Neural progenitor cell (in vitro differentiated cells): Measurements from ENCODE around the gene NDUFA13. TPM values are rescaled to one million over a fixed set of nuclear protein-coding genes. Genes with fewer than 3 reads are reported as not detected.

Experiments used
- DNase-seq: peaks from one replicate; pipeline ENCODE4 v3.0.0-alpha.2; 2016; ENCODE audit warnings: low spot score
- H2AFZ ChIP-seq: fragments of 200-600 bp; sonication (generic); replicated peaks from 2 replicates; pipeline ENCODE4 v1.6.1; 2016; ENCODE audit warnings: antibody characterized with exemption
- H3F3A ChIP-seq: fragments of 200-600 bp; sonication (generic); 2 replicates; pipeline ENCODE4 v1.6.1; 2016; ENCODE audit warnings: antibody characterized with exemption, low read depth
- H3K27ac ChIP-seq: fragments of 200-600 bp; sonication (generic); 2 replicates; pipeline ENCODE4 v1.5.1; 2016; ENCODE audit warnings: mild to moderate bottlenecking
- H3K27me3 ChIP-seq: fragments of 200-600 bp; sonication (generic); 2 replicates; pipeline ENCODE4 v1.6.1; 2016; ENCODE audit warnings: mild to moderate bottlenecking, moderate library complexity
- H3K36me3 ChIP-seq: fragments of 200-600 bp; sonication (generic); 2 replicates; pipeline ENCODE4 v1.5.1; 2016
- H3K4me1 ChIP-seq: fragments of 200-600 bp; sonication (generic); 2 replicates; pipeline ENCODE4 v1.6.1; 2016; ENCODE audit warnings: mixed run types
- H3K4me2 ChIP-seq: fragments of 200-600 bp; sonication (generic); 2 replicates; pipeline ENCODE4 v1.6.1; 2016
- H3K4me3 ChIP-seq: fragments of 200-600 bp; sonication (generic); 2 replicates; pipeline ENCODE4 v1.5.1; 2016
- H3K79me2 ChIP-seq: fragments of 200-600 bp; sonication (generic); 2 replicates; pipeline ENCODE4 v1.6.1; 2016; ENCODE audit warnings: low read depth
- H3K9ac ChIP-seq: fragments of 200-600 bp; sonication (generic); 2 replicates; pipeline ENCODE4 v1.6.1; 2016
- H3K9me3 ChIP-seq: fragments of 200-600 bp; sonication (generic); 2 replicates; pipeline ENCODE4 v1.5.1; 2016; ENCODE audit warnings: low read depth
- H4K20me1 ChIP-seq: fragments of 200-600 bp; sonication (generic); 2 replicates; pipeline ENCODE4 v1.6.1; 2016; ENCODE audit warnings: low read depth
- H3K27ac Mint-ChIP-seq: 3 replicates; pipeline ENCODE4 v1.8.0; 2021; ENCODE audit warnings: mixed read lengths
- H3K27me3 Mint-ChIP-seq: 2 replicates; pipeline ENCODE4 v1.8.0; 2022; ENCODE audit warnings: low read depth, mild to moderate bottlenecking, inconsistent platforms, moderate library complexity, mixed read lengths; ENCODE audit not compliant: insufficient read depth
- H3K36me3 Mint-ChIP-seq: 3 replicates; pipeline ENCODE4 v1.8.0; 2021; ENCODE audit warnings: mixed read lengths
- H3K4me1 Mint-ChIP-seq: 3 replicates; pipeline ENCODE4 v1.8.0; 2021; ENCODE audit warnings: mixed read lengths
- H3K4me3 Mint-ChIP-seq: 3 replicates; pipeline ENCODE4 v1.8.0; 2021; ENCODE audit warnings: mild to moderate bottlenecking, moderate library complexity, mixed read lengths
- H3K9me3 Mint-ChIP-seq: 3 replicates; pipeline ENCODE4 v1.8.0; 2020; ENCODE audit warnings: mixed read lengths
- CTCF ChIP-seq: fragments of 200-600 bp; sonication (generic); IDR thresholded peaks from 2 replicates; pipeline ENCODE4 v1.5.1; 2017; ENCODE audit warnings: antibody characterized with exemption, mild to moderate bottlenecking
- EZH2 ChIP-seq: fragments of 200-600 bp; sonication (generic); IDR thresholded peaks from 2 replicates; pipeline ENCODE4 v1.6.1; 2017; ENCODE audit warnings: antibody characterized with exemption, mild to moderate bottlenecking, moderate library complexity
- EZH2phosphoT487 ChIP-seq: fragments of 200-600 bp; sonication (generic); IDR thresholded peaks from 2 replicates; pipeline ENCODE4 v1.6.1; 2017; ENCODE audit warnings: antibody characterized with exemption
- total RNA-seq: library from RNA; depleted of rRNA; stranded (reverse); fragments of >200 nt; gene quantifications from 2 replicates; pipeline ENCODE4 v1.2.3, GENCODE V29; 2015; ENCODE audit warnings: low replicate concordance

Gene NDUFA13
- total RNA-seq, 1 donor from 2014 or later, result 78.6 TPM

GRCh38 chr19:19566306-19566705 lies 50.3 kb downstream of the NDUFA13 start:
- H3K9ac ChIP-seq, result no peak overlapping the region
- no peaks in the 10 kb centered on the region for H3K79me2 ChIP-seq
- H3K9me3 ChIP-seq, result no peaks in the 10 kb centered on the region
- no peaks in the 10 kb centered on the region for H4K20me1 ChIP-seq
- DNase-seq, result no peak
- H3K36me3 ChIP-seq, result no peaks in the 10 kb centered on the region
- H3K4me1 Mint-ChIP-seq, result no peaks in the 10 kb centered on the region
- no peak overlapping the region for H2AFZ ChIP-seq
- H3K4me1 ChIP-seq, result no peaks in the 10 kb centered on the region
- H3K36me3 Mint-ChIP-seq, result peaks cover 29% of the 10 kb centered on the region
- TF ChIP-seq EZH2 (no peak), CTCF (no peak), EZH2phosphoT487 (no peak)
- H3K4me3 ChIP-seq, result no peak overlapping the region
- H3K4me3 Mint-ChIP-seq, result no peak overlapping the region
- H3K4me2 ChIP-seq, result no peak overlapping the region
- H3K27me3 Mint-ChIP-seq, result peaks cover 7% of the 10 kb centered on the region
- no peak overlapping the region for H3K27ac ChIP-seq
- no peak overlapping the region for H3K27ac Mint-ChIP-seq
- H3K27me3 ChIP-seq, result no peaks in the 10 kb centered on the region
- H3K9me3 Mint-ChIP-seq, result no peaks in the 10 kb centered on the region
- no peaks in the 10 kb centered on the region for H3F3A ChIP-seq

GRCh38 chr19:19567391-19567790 lies 51.4 kb downstream of the NDUFA13 start:
- Histone ChIP-seq H4K20me1 (no peaks in the 10 kb centered on the region), H3K4me1 (no peaks in the 10 kb centered on the region), H3K27ac (no peak overlapping the region), H3K79me2 (no peaks in the 10 kb centered on the region), H3K36me3 (no peaks in the 10 kb centered on the region), H3K4me3 (no peak overlapping the region), H3K9ac (no peak overlapping the region), H3K9me3 (no peaks in the 10 kb centered on the region), H3K4me2 (no peak overlapping the region), H3K27me3 (no peaks in the 10 kb centered on the region), H3F3A (no peaks in the 10 kb centered on the region), H2AFZ (no peak overlapping the region)
- H3K27me3 Mint-ChIP-seq, result peaks cover 7% of the 10 kb centered on the region
- no peaks in the 10 kb centered on the region for H3K9me3 Mint-ChIP-seq
- DNase-seq, result no peak
- no peaks in the 10 kb centered on the region for H3K4me1 Mint-ChIP-seq
- TF ChIP-seq EZH2, result no peak
- TF ChIP-seq EZH2phosphoT487, result no peak
- no peak for TF ChIP-seq CTCF
- peaks cover 26% of the 10 kb centered on the region for H3K36me3 Mint-ChIP-seq
- H3K4me3 Mint-ChIP-seq, result no peak overlapping the region
- H3K27ac Mint-ChIP-seq, result peak overlapping the region; percentile 74

GRCh38 chr19:19568802-19569756 lies 53.1 kb downstream of the NDUFA13 start:
- no peak overlapping the region for H3K9ac ChIP-seq
- Mint-ChIP-seq H3K9me3 (no peaks in the 10 kb centered on the region), H3K27ac (peak overlapping the region; percentile 79), H3K4me3 (no peak overlapping the region), H3K27me3 (peaks cover 4% of the 10 kb centered on the region), H3K36me3 (peaks cover 26% of the 10 kb centered on the region), H3K4me1 (no peaks in the 10 kb centered on the region)
- H4K20me1 ChIP-seq, result no peaks in the 10 kb centered on the region
- no peak overlapping the region for H2AFZ ChIP-seq
- no peaks in the 10 kb centered on the region for H3F3A ChIP-seq
- no peak overlapping the region for H3K4me3 ChIP-seq
- no peaks in the 10 kb centered on the region for H3K9me3 ChIP-seq
- no peaks in the 10 kb centered on the region for H3K79me2 ChIP-seq
- H3K4me2 ChIP-seq, result no peak overlapping the region
- no peaks in the 10 kb centered on the region for H3K27me3 ChIP-seq
- no peak for TF ChIP-seq CTCF
- no peak for TF ChIP-seq EZH2
- no peak for TF ChIP-seq EZH2phosphoT487
- H3K36me3 ChIP-seq, result no peaks in the 10 kb centered on the region
- no peaks in the 10 kb centered on the region for H3K4me1 ChIP-seq
- DNase-seq, result no peak
- H3K27ac ChIP-seq, result no peak overlapping the region
